Measurements from ENCODE around the gene CA9.

CA9 gene

GRCh38 chr9:35651956-35652828, 21.5 kb upstream of the CA9 start:
- FAIRE-seq, result no peak

DNA sequence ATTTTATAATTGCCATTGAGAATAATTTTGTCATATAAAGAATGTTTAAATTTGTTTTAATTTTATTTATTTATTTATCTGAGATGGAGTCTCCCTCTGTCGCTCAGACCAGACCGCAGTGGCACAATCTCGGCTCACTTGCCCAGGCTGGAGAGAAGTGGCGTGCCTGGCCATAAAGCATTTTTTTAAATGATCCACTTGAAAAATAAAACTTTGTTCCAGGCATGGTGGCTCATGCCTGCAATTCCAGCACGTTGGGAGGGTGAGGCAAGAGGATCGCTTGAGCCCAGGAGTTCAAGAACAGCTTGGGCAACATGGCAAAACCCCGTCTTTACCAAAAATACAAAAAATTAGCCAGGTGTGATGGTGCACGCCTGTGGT, 20.9 kb upstream of the CA9 start:
- FAIRE-seq, result no peak

DNA sequence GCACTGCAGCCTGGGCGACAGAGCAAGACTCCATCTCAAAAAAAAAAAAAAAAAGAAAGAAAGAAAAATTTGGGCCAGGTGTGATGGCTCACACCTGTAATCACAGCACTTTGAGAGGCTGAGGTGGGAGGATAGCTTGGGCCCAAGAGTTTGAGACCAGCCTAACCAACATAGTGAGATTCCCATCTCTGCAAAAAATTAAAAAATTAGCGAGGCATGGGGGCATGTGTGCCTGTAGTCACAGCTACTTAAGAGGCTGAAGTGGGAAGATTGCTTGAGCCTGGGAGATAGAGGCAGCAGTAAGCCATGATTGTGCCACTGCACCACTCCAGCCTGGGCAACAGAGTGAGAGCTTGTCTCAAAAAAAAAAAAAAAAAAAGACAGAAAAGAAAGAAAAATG, 20.1 kb upstream of the CA9 start:
- FAIRE-seq, result no peak

DNA sequence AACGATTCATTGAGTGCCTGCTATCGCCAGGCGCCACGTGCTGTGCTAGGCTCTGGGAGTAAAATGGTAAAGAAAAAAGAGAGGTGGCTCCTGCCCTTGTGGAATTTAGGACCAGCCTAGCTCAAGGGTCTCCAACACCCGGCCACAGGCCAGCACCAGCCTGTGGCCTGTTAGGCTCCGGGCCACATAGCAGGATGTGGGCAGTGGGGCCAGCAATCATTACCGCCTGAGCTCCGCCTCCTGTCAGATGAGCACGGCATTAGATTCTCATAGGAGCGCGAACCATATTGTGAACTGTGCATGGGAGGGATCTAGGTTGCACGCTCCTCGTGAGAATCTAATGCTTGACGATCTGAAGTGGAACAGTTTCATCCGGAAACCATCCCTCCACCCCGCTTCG, 17.4 kb upstream of the CA9 start:
- FAIRE-seq, result no peak

DNA sequence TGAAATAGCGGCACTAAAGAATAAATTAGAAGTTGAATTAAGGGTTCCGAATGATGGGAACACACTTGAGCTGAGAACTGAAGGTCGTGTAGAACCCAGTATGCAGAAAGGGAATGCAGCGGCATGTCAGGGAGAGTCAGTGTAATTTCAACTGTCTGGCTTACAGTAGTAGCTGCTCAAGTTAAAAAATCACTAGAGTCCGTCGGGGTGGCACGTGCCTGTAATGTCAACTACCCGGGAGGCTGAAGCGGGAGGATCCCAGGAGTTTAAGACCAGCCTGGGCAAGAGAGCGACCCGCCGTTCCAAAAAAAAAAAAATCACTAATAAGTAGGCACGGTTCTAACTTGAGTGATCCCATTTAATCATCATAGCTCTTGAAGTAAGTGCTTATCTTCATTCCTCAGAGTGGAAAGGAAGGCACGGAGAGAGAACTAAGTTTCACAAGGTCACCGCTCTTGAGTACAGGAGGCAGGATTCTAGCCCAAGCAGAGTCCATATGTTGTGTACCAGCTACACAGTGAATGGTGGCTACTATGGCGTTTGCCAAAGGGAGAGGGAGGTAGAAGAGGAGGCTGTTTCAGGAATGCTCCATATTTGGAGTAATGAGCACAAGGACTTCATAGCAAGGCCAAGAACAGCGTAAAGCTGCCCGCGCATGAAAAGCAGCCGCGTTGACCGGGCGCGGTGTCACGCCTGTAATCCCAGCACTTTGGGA, 16.7 kb upstream of the CA9 start:
- no peak for FAIRE-seq

- peak; percentile 68 for FAIRE-seq
Measured at GRCh38 chr9:35657546-35658136, 16.1 kb upstream of the CA9 start, which contains the start of gene RMRP. Gene RMRP (minus strand): TSS chr9:35658019.

DNA sequence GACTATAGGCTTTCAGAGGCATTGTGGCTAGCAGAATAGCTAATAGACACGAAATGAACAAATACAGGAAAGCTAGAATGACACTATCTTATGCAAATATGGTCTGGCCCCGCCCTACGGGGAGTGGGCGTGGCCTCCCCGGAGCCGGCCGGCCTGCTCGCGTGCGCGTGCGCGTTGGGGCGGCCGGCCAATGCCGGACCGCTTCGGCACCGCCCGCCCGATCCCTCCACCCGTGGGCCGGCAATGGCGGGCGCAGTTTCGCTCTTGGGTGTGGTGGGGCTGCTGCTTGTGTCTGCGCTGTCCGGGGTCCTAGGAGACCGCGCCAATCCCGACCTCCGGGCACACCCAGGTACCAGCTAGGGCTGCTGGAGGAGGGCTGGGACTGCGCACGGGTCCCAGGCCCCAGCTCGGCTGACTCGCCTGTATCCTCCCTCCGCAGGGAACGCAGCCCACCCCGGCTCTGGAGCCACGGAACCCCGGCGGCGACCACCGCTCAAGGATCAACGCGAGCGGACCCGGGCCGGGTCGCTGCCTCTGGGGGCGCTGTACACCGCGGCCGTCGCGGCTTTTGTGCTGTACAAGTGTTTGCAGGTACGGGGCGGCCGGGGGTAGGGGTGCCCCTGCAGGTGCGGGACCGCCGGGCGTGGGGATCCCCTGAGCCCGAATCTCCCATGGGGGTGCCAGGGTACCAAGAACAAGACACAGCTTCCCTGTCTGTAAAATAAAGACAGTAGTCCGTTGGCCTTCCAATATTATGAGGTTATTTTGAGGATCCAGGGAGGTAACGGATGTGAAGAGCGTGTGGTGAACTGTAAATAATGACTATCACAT, 15.4 kb upstream of the CA9 start, which contains the start of gene CCDC107:
CCDC107 (plus strand) TSS at position 156 of the 831 bp plus-strand sequence; CDS start at position 244, 88 bp downstream.
- FAIRE-seq, result no peak

DNA sequence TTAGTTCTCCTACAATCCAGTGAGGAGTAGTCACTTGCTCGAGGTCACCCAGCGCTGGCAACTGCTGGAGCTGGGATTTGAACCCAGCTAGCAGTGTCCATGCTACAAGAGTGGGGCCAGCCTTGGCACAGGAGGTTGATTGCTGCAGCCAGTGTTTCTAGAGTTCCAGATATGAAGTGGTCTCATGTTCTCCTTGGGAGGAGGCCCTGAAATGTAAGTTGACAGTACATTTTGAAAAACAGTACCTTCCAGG, 14.8 kb upstream of the CA9 start:
- FAIRE-seq, result no peak

GRCh38 chr9:35659340-35659739, 14.4 kb upstream of the CA9 start:
- FAIRE-seq, result no peak

DNA sequence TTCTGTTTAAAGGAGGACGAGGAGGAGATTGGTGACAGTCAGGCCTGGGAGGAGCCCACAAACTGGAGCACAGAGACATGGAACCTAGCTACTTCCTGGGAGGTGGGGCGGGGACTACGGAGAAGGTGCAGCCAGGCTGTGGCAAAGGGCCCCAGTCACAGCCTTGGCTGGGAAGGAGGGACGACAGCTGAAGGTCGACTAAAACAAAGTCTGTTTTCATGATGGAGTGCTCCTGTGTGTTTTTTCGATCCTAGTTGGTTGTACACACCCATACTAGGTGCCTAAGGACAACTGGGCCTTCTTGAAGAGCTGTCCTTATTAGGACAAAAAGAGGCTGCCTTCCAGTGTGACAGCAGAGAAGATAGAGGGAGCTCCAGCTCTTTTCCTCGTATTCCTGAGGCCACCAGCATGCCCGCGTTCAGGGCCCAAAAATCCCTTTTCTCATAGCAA, 12.7 kb upstream of the CA9 start:
- no peak for FAIRE-seq

DNA sequence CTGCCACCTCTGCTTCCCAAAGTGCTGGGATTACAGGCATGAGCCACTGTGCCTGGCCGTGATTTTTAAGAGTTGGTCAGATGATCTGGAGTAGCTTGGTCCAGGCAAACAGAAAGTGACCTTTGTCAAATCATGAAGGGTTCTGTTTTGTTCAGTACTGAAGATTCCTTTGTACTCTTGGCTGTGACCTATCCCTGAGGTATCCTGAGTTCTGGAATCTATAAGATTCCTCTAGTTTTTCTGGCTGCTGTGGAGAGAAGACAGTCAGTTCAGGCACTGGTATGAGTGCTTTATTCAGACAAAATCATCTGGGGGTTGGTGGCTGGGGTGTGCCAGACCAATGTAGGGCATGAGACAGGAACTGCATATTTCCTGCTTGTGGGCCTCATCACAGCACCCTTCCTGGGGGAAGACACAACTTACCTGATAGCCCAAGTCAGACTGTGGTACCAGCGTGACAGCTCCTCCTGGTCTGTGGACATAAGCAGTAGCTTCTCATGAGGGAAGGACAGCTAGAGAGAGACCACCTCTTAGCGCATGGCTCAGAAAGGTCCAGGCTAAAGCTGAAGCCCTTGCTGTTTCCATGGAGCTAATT, 11.9 kb upstream of the CA9 start:
- no peak for FAIRE-seq

DNA sequence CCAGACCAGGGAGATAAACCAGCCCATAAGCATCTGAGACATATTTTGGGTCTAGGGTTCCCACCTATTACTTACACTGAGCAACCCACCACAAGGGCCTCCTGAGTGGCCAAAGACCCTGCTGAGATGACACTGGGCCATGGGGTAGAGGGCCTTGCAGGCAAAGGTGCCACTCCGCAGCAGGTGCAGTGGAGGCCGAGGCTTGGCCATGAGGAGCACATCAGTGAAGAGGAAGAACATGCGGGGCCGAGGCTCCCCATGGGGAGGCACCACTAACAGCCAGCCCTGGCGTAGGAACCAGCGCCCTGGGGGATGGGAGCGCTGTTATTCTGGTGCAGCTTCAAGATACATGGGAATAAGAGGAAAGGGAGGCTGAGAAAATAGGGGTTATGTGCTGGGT, 11.3 kb upstream of the CA9 start:
- no peak for FAIRE-seq

GRCh38 chr9:35664531-35665470, 8.9 kb upstream of the CA9 start, which contains the start of gene ARHGEF39:
Gene ARHGEF39 (minus strand): TSS chr9:35665195. CDS start chr9:35665169, 26 bp downstream.
- no peak for FAIRE-seq

DNA sequence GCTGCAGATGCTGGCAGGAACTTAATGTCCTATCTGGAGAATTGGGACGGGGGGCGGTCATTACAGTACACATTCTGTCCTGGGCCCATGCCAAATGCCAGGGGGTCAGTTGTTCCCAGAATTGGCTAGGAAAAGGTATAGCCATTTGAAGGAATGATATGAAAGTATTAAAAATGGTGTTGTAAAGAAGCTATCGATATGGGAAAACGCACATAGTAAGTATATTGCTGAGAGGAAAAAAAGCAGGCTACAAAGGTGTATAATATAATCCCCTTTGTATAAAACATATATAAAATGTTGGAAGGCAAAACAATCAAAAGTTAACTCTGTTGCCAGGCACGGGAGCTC, 8.3 kb upstream of the CA9 start:
- FAIRE-seq, result no peak

DNA sequence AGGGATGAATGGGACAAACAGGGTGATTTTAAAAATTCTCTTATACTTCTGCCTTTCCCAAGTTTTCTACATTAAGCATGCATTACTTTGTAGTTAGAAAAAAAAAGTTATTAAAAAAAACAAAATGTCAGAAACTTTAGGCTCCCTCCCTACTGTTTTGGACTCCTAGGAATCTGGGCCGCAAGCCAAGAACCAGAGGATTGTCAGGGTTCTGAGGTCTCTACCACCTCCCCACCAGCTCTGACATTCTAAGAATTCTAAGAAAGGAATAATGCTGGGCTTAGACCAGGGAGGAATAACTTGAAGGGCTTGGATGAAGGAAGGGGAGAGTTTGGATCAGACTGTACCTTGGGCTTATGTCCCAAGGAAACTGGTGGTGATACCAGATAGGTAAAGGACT, 7.7 kb upstream of the CA9 start:
- no peak for FAIRE-seq

DNA sequence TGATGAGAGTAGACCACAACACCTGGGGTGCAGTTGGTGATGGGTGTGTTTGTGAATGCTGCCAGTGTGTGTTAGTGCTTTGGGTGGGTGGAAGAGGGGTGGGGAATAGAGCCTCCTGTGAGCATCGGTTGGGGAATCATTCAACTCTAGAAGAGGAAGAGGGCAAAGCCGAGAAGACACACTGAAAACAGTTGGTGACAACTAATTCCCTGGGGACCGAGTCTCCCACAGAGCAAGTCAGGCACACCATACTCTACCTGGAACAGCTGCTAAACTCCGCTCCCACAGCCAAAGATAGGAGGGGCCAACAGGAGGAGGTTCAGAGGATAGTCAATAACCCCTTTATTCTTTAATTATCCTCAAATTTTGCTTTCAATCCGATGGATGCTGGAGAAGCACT, 7.2 kb upstream of the CA9 start:
- no peak for FAIRE-seq

- FAIRE-seq, result no peak
Measured at GRCh38 chr9:35667939-35668338, 5.8 kb upstream of the CA9 start.

DNA sequence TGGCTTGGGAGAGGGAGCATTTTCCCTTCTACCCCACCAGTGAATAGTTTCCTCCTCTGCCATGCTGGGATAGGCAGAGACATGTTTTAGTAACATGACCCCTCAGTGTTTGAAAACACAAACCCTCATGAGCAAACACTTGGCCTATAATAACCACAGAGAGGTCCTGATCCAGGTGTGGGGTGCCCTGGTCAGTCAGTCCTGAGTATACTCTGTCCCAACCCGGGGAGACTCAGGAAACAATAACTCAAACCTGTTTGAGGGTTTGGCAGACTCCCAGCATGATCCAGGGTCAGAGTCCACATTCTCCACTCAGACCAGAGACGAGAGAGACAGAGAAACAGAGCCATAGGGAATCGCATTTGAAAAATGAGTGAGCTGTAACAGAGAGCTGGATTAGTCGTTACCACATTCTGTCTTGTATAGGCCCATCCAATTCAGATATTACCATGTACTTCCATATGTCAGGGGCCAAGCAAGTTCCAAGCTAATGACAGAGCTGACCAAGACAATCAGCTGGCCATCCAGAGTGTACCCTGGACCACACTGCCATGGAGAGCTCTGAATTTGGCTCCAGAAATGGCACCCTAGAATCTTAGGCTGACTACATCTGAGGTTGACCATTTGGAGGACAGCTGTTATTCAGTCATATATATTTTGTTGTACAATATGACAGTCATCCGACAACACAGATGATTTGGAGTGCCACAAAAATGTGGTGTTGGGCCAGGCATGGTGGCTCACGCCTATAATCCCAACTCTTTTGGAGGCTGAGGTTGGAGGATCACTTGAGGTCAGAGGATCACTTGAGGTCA, 4.2 kb upstream of the CA9 start:
- FAIRE-seq, result no peak

DNA sequence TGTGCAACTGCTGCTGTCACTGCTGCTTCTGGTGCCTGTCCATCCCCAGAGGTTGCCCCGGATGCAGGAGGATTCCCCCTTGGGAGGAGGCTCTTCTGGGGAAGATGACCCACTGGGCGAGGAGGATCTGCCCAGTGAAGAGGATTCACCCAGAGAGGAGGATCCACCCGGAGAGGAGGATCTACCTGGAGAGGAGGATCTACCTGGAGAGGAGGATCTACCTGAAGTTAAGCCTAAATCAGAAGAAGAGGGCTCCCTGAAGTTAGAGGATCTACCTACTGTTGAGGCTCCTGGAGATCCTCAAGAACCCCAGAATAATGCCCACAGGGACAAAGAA, 265 bp downstream of the CA9 start:
- no peak for FAIRE-seq

DNA sequence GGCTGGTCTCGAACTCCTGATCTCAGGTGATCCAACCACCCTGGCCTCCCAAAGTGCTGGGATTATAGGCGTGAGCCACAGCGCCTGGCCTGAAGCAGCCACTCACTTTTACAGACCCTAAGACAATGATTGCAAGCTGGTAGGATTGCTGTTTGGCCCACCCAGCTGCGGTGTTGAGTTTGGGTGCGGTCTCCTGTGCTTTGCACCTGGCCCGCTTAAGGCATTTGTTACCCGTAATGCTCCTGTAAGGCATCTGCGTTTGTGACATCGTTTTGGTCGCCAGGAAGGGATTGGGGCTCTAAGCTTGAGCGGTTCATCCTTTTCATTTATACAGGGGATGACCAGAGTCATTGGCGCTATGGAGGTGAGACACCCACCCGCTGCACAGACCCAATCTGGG, 1.5 kb downstream of the CA9 start:
- FAIRE-seq, result no peak
